Esophagus muscularis mucosa (tissue), 4 donors: ENCODE results near the gene ADAMTS3.

Experiments
- EP300 ChIP-seq: sonication (generic); formaldehyde crosslinking; IDR thresholded peaks from one replicate; pipeline ENCODE4 v1.6.1; 2017; ENCODE audit warnings: antibody characterized with exemption
- POLR2A ChIP-seq: fragments of 450-650 bp; IDR thresholded peaks from one replicate; pipeline ENCODE4 v1.6.1; 2017; ENCODE audit warnings: antibody characterized with exemption, moderate library complexity, mild to moderate bottlenecking, low read depth
- POLR2AphosphoS5 ChIP-seq, 2 donors: sonication (generic); formaldehyde crosslinking; IDR thresholded peaks; one replicate each; pipeline ENCODE4 v1.6.1; 2017; ENCODE audit warnings: antibody characterized with exemption in 2 of 2
- TF ChIP-seq, protein P1 (sequence below), 3 experiments: fragments of 200-600 bp in 2 of 3; fragments of 450-650 bp in 1 of 3; sonication (generic) in 2 of 3; IDR thresholded peaks; one replicate each; pipeline ENCODE4 v1.5.1; 2017 to 2019; ENCODE audit warnings: antibody characterized with exemption in 3 of 3, mild to moderate bottlenecking in 2 of 3, moderate library complexity in 1 of 3

DNA sequence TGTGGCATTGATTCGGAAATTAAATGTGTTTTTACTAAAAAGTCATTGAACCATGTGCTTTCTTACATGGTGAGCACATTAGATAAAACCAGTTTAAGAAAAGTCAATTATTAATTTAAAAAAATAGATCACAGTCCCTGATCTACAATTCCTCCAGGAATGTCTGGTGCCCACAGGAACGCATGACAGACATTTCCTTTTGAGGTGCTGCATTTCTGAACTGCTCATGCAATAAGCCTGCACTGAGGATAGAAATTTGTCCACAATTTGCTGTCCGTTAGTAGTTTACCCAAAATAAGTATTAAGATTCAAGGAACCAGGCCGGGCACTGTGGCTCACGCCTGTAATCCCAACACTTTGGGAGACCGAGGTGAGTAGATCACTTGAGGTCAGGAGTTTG is 8.2 kb upstream of the ADAMTS3 start:
- TF ChIP-seq, protein P1, sequence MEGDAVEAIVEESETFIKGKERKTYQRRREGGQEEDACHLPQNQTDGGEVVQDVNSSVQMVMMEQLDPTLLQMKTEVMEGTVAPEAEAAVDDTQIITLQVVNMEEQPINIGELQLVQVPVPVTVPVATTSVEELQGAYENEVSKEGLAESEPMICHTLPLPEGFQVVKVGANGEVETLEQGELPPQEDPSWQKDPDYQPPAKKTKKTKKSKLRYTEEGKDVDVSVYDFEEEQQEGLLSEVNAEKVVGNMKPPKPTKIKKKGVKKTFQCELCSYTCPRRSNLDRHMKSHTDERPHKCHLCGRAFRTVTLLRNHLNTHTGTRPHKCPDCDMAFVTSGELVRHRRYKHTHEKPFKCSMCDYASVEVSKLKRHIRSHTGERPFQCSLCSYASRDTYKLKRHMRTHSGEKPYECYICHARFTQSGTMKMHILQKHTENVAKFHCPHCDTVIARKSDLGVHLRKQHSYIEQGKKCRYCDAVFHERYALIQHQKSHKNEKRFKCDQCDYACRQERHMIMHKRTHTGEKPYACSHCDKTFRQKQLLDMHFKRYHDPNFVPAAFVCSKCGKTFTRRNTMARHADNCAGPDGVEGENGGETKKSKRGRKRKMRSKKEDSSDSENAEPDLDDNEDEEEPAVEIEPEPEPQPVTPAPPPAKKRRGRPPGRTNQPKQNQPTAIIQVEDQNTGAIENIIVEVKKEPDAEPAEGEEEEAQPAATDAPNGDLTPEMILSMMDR (IDR thresholded peaks at IDR 0.05), result no peak
- no peak for TF ChIP-seq POLR2AphosphoS5 (IDR thresholded peaks at IDR 0.05)
- TF ChIP-seq POLR2A, result no peak
- no peak for TF ChIP-seq EP300
